Tibial nerve (tissue), 3 donors: ENCODE measurements around the gene MAPKAP1.

Experiments
- CTCF ChIP-seq, 5 experiments: fragments of 200-600 bp in 3 of 5; fragments of 450-650 bp in 2 of 5; sonication (generic) in 3 of 5; IDR thresholded peaks; one replicate each; pipeline ENCODE4 v1.5.1; 2016 to 2019; ENCODE audit warnings: antibody characterized with exemption in 5 of 5, mild to moderate bottlenecking in 3 of 5, moderate library complexity in 2 of 5
- POLR2A ChIP-seq, 2 donors: fragments of 450-650 bp; IDR thresholded peaks; one replicate each; pipeline ENCODE4 v1.6.1; 2017; ENCODE audit warnings: antibody characterized with exemption in 2 of 2, mild to moderate bottlenecking in 2 of 2, moderate library complexity in 2 of 2

GRCh38 chr9:125431012-125431305, 276.0 kb downstream of the MAPKAP1 start:
- TF ChIP-seq CTCF (IDR thresholded peaks at IDR 0.05), result no peak
- TF ChIP-seq POLR2A (IDR thresholded peaks at IDR 0.05), result no peak
